PC-3 (cell line): ENCODE measurements around the gene RUFY1. TPM values are rescaled to one million over a fixed set of nuclear protein-coding genes. Genes with fewer than 3 reads are reported as not detected.

Experiments used
- ATAC-seq: fragments of 200-7000 bp; cut with Tn5 transposase; 2 replicates; pipeline ENCODE4 v1.9.1; 2020; ENCODE audit warnings: mild to moderate bottlenecking, moderate library complexity
- BruUV-seq: library from RNA; stranded (reverse); fragments of 400-500 nt; replicated peaks from 2 replicates; lab custom pipeline; 2021; lab: Mats Ljungman, UMichigan
- CTCF ChIA-PET: fragments of 300-600 bp; sonication (Branson Sonifier 250); formaldehyde crosslinking; loops from one replicate; lab custom pipeline; 2022; ENCODE audit warnings: antibody characterized with exemption; lab: Charles Lee
- POLR2A ChIA-PET: fragments of 300-600 bp; sonication (Branson Sonifier 250); formaldehyde crosslinking; loops from one replicate; lab custom pipeline; 2022; ENCODE audit warnings: antibody characterized with exemption; ENCODE audit not compliant: unreplicated experiment; lab: Charles Lee
- DNase-seq: peaks from one replicate; pipeline ENCODE4 v3.0.0-alpha.2; 2015
- H2AFZ ChIP-seq: fragments of 300-600 bp; sonication (generic); 2 replicates; pipeline ENCODE4 v1.6.0; 2016; ENCODE audit warnings: antibody characterized with exemption, low read length
- H3F3A ChIP-seq: fragments of 300-600 bp; sonication (generic); one replicate; pipeline ENCODE4 v1.6.0; 2017; ENCODE audit warnings: antibody characterized with exemption, low read length, control low read depth, mild to moderate bottlenecking; ENCODE audit not compliant: unreplicated experiment
- H3K27ac ChIP-seq: fragments of 300-600 bp; sonication (generic); 2 replicates; pipeline ENCODE4 v1.5.1; 2016; ENCODE audit warnings: mild to moderate bottlenecking, low read length
- H3K27me3 ChIP-seq: fragments of 300-600 bp; sonication (generic); 2 replicates; pipeline ENCODE4 v1.6.1; 2016; ENCODE audit warnings: low read length, mixed read lengths
- H3K36me3 ChIP-seq: fragments of 300-600 bp; sonication (generic); 2 replicates; pipeline ENCODE4 v1.6.1; 2016; ENCODE audit warnings: low read depth, mixed run types, low read length, mixed read lengths
- H3K4me1 ChIP-seq: fragments of 300-600 bp; sonication (generic); 2 replicates; pipeline ENCODE4 v1.5.1; 2016; ENCODE audit warnings: low read length; ENCODE audit not compliant: insufficient read depth
- H3K4me2 ChIP-seq: fragments of 300-600 bp; sonication (generic); 2 replicates; pipeline ENCODE4 v1.6.0; 2016; ENCODE audit warnings: low read length
- H3K4me3 ChIP-seq: fragments of 300-600 bp; sonication (generic); 2 replicates; pipeline ENCODE4 v1.5.1; 2016; ENCODE audit warnings: mild to moderate bottlenecking, low read length, mixed read lengths
- H3K79me2 ChIP-seq: fragments of 300-600 bp; sonication (generic); 2 replicates; pipeline ENCODE4 v1.6.1; 2017; ENCODE audit warnings: low read length, mixed read lengths
- H3K9ac ChIP-seq: fragments of 300-600 bp; sonication (generic); 2 replicates; pipeline ENCODE4 v1.6.0; 2016; ENCODE audit warnings: mild to moderate bottlenecking, low read length
- H3K9me2 ChIP-seq: fragments of 300-600 bp; sonication (generic); replicated peaks from 2 replicates; pipeline ENCODE4 v1.6.1; 2016; ENCODE audit warnings: mixed run types, low read length, mixed read lengths
- H3K9me3 ChIP-seq: fragments of 300-600 bp; sonication (generic); 2 replicates; pipeline ENCODE4 v1.6.1; 2016; ENCODE audit warnings: low read length, mixed read lengths
- H4K20me1 ChIP-seq: fragments of 300-600 bp; sonication (generic); 2 replicates; pipeline ENCODE4 v1.6.1; 2016; ENCODE audit warnings: low read length, mixed read lengths
- CTCF ChIP-seq: fragments of 300-600 bp; sonication (generic); conservative IDR thresholded peaks from 2 replicates; pipeline ENCODE4 v1.5.1; 2017; ENCODE audit warnings: antibody characterized with exemption, low read depth, mild to moderate bottlenecking, low read length
- EZH2 ChIP-seq: fragments of 300-600 bp; sonication (generic); IDR thresholded peaks from one replicate; pipeline ENCODE4 v1.6.1; 2017; ENCODE audit warnings: antibody characterized with exemption, mild to moderate bottlenecking, low read length; ENCODE audit not compliant: unreplicated experiment
- EZH2phosphoT487 ChIP-seq: fragments of 300-600 bp; sonication (generic); IDR thresholded peaks from 2 replicates; pipeline ENCODE4 v1.6.1; 2018; ENCODE audit warnings: mild to moderate bottlenecking, antibody characterized with exemption, low read length, borderline replicate concordance
- intact Hi-C: fragments of 100-400 bp; cut with micrococcal nuclease; formaldehyde crosslinking; loops from 2 replicates; pipeline ENCODE4 v1.9.0; 2023
- total RNA-seq: library from RNA; depleted of rRNA; stranded (reverse); fragments of >200 nt; gene quantifications from 2 replicates; pipeline ENCODE4 v1.2.3, GENCODE V29; 2014

Gene RUFY1
- total RNA-seq, 1 experiment from 2014 or later: 27.1 TPM

- ATAC-seq (no peak), DNase-seq (no peak)
- Histone ChIP-seq H3K4me2 (no peak overlapping the region), H3F3A (no peaks in the 10 kb centered on the region), H2AFZ (no peak overlapping the region), H3K4me1 (no peaks in the 10 kb centered on the region), H3K4me3 (no peak overlapping the region), H3K79me2 (no peaks in the 10 kb centered on the region), H3K9me3 (no peaks in the 10 kb centered on the region), H3K27me3 (no peaks in the 10 kb centered on the region), H4K20me1 (0 out of 2 replicates have a peak, but pooled peaks cover 8% of the 10 kb centered on the region), H3K27ac (no peak overlapping the region), H3K9ac (no peak overlapping the region), H3K36me3 (no peaks in the 10 kb centered on the region; the same call in none of the 2 replicates), H3K9me2 (no peaks in the 10 kb centered on the region)
- POLR2A ChIA-PET: no interaction called here
- no TSS peak for BruUV-seq
- intact Hi-C loops: no loop called here
- TF ChIP-seq EZH2 (no peak), CTCF (no peak), EZH2phosphoT487 (no peak)
- CTCF ChIA-PET: no interaction called here
Observed at GRCh38 chr5:179606071-179606909, 55.9 kb downstream of the RUFY1 start.

GRCh38 chr5:179606910-179607159 lies 56.5 kb downstream of the RUFY1 start:
- no peaks in the 10 kb centered on the region; the same call in none of the 2 replicates for H3K36me3 ChIP-seq
- H4K20me1 ChIP-seq: 0 out of 2 replicates have a peak, but pooled peaks cover 8% of the 10 kb centered on the region
- DNase-seq: no peak
- intact Hi-C loops: no loop called here
- H3K9ac ChIP-seq: no peak overlapping the region
- no peak overlapping the region for H3K4me3 ChIP-seq
- no peaks in the 10 kb centered on the region for H3K27me3 ChIP-seq
- ChIA-PET POLR2A (no interaction called here), CTCF (no interaction called here)
- TF ChIP-seq CTCF (no peak), EZH2 (no peak), EZH2phosphoT487 (no peak)
- no peaks in the 10 kb centered on the region for H3K9me3 ChIP-seq
- H3F3A ChIP-seq: no peaks in the 10 kb centered on the region
- no peak overlapping the region for H3K27ac ChIP-seq
- no peak overlapping the region for H2AFZ ChIP-seq
- no peaks in the 10 kb centered on the region for H3K9me2 ChIP-seq
- no peaks in the 10 kb centered on the region for H3K4me1 ChIP-seq
- ATAC-seq: no peak
- H3K79me2 ChIP-seq: no peaks in the 10 kb centered on the region
- H3K4me2 ChIP-seq: no peak overlapping the region
- no TSS peak for BruUV-seq
